Stimulated activated CD4-positive, alpha-beta T cell treated with anti-CD3 and anti-CD28 coated beads, Interleukin-15, amount 100 ng/mL, for 48 hours (primary cell): ENCODE results near the gene DPH7.
"Not testable (repeated sequence)": the region's sequence is repeated elsewhere in the genome, so short reads cannot be mapped to it uniquely, and the experiment has no call there.

ENCODE experiments used
- DNase-seq, 2 donors: peaks; one replicate each; pipeline ENCODE4 v3.0.0-alpha.2; 2020; ENCODE audit warnings: low read depth in 2 of 2

Gene DPH7

GRCh38 chr9:137519553-137519952, 59.2 kb downstream of the DPH7 start:
- no peak for DNase-seq

- not testable (repeated sequence) for DNase-seq
These were observed 59.9 kb downstream of the DPH7 start for GRCh38 chr9:137518661-137519459.

- DNase-seq: no peak
These were observed 62.4 kb downstream of the DPH7 start for GRCh38 chr9:137516144-137516917.

DNA sequence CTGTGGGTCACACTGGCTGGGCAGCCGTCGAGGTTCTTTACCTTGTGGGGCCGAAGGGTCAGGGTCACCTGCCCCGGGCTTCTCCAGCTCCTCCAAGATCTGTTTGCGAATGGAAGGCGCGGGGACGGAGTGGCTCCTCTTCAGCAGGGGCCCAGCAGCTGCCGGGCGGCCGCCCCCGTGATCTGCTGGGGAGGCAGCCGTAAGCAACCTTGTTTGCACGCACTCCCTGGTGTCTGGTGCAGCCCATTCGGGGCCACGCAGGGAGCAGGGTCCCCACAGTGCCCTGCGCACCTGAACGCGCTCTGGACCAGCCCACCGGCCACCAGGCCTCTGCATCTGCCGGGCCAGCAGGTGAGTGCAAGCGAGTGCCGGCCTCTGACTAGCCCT, 63.4 kb downstream of the DPH7 start:
- no peak for DNase-seq

- DNase-seq: no peak
These were observed 63.9 kb downstream of the DPH7 start for GRCh38 chr9:137514691-137515337.

- not testable (repeated sequence) for DNase-seq
These were observed 64.7 kb downstream of the DPH7 start for GRCh38 chr9:137513801-137514570.

- not testable (repeated sequence) for DNase-seq
These were observed 65.6 kb downstream of the DPH7 start for GRCh38 chr9:137513136-137513535.

DNA sequence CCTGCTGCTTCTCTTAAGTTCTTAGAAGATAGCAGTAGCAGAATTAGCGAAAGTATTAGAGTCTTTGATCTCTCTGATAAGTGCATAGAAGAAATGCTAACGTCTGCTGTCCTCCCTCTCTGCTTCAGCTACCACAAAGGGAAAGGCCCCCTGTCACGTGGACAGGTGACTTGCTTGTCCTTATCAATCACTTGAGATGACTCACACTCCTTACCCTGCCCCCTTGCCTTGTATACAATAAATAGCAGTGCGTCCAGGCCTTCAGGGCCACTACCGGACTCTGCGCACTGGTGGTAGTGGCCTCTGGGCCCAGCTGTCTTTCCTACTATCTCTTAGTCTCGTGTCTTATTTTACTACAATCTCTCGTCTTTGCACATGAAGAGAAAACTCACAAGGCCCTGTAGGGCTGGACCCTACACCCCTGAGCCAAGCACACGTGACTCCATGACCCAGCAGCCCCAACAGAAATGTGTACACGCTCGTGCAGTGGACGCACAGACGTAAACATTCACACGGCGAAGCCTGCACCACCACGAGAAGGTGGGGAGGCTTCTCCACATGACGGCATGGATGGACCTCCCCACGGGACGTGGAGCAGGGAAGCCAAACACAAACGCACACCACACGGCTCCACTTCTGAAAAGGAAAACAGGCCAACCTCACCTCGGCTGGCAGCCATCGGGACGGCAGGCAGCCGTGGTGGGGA, 66.8 kb downstream of the DPH7 start:
- no peak for DNase-seq

DNA sequence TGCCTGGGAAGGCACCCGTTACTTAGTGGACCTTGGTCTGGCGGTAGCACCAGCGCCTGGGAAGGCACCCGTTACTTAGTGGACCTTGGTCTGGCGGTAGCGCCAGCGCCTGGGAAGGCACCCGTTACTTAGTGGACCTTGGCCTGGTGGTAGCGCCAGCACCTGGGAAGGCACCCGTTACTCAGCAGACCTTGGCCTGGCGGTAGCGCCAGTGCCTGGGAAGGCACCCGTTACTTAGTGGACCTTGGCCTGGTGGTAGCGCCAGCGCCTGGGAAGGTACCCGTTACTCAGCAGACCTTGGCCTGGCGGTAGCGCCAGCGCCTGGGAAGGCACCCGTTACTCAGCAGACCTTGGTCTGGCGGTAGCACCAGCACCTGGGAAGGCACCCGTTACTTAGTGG, 67.6 kb downstream of the DPH7 start:
- DNase-seq: not testable (repeated sequence)

GRCh38 chr9:137509198-137509597, 69.5 kb downstream of the DPH7 start:
- no peak for DNase-seq

DNA sequence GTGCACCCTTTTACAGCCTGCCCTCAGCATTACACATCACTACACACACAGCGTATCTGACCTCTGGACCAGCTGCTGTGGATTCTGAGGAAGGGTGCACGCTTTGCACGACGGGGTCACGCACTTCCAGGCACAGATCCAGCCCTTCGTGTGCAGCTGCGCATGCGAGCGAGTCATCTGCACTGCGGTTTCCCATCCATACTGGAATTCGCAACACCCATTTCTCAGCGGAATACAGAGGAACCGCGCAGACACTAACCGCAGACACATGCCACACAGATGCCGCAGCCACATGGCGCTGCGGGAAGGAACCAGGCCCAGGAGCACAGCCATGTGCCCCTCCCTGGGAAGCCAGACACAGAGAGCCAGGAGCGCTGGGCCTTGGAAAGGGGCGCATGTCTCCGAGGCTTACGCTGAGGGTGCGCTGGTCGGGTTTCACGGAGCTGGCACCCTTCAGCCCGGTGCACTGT, 72.0 kb downstream of the DPH7 start:
- DNase-seq: no peak

GRCh38 chr9:137506274-137506673, 72.5 kb downstream of the DPH7 start:
- no peak for DNase-seq

GRCh38 chr9:137505421-137506140, 73.1 kb downstream of the DPH7 start:
- DNase-seq: no peak
